OCI-LY1 (cell line): ENCODE data around the gene SNU13.
"Not testable (repeated sequence)": the region's sequence is repeated elsewhere in the genome, so short reads cannot be mapped to it uniquely, and the experiment has no call there.

Experiments
- CTCF ChIP-seq: fragments of 200-600 bp; sonication (generic), shearing (Covaris generic); IDR thresholded peaks from 2 replicates; pipeline ENCODE4 v1.5.1; 2017; ENCODE audit warnings: mild to moderate bottlenecking, antibody characterized with exemption, low read length, moderate library complexity, mixed read lengths
- EZH2 ChIP-seq: fragments of 200-600 bp; sonication (generic), shearing (Covaris generic); IDR thresholded peaks from 2 replicates; pipeline ENCODE4 v1.8.0; 2017; ENCODE audit warnings: borderline replicate concordance, mixed run types, mild to moderate bottlenecking, antibody characterized with exemption, low read length, moderate library complexity, mixed read lengths

- not testable (repeated sequence) for TF ChIP-seq CTCF, EZH2
Measured at GRCh38 chr22:41631115-41631514, 57.6 kb downstream of the SNU13 start.
